ENCODE measurements around the gene ECHDC1. TPM values are rescaled to one million over a fixed set of nuclear protein-coding genes. Genes with fewer than 3 reads are reported as not detected.

The ECHDC1 gene
- total and polyA plus RNA-seq, 8 donors, result 13.9 to 27.9 (median 18.9) TPM

GRCh38 chr6:127349980-127350379, 6.6 kb upstream of the ECHDC1 start:
- no peak for ATAC-seq
- FAIRE-seq, result no peak

DNA sequence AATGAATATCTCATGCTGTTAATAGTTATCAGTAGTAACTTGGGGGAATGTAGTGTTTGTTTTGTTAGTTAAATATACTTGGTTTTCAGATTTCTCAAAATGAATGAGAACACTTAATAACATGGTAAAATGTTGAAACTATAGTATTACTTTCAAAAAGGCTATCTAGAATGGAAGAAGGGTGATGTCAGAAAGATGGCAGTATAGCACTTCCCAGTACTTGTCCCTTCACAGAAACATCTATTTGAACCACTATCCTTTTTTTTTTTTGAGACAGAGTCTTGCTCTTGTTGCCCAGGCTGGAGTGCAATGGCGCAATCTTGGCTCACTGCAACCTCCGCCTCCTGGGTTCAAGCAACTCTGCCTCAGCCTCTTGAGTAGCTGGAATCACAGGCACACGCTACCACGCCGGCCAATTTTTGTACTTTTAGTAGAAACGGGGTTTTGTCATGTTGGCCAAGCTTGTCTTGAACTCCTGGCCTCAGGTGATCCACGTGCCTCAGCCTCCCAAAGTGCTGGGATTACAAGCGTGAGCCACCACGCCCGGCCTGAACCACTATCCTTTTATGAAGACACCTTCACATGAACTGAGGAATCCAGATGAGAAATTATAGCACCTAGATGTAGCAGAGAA, 4.7 kb upstream of the ECHDC1 start:
- Histone ChIP-seq H3K4me3 (no peak overlapping the region), H3K9me3 (no peaks in the 10 kb centered on the region), H3K27me3 (no peaks in the 10 kb centered on the region), H3K4me1 (peaks cover 0 to 19% (median 0%) of the 10 kb centered on the region in 3 donors), H3K27ac (no peak overlapping the region), H3K36me3 (no peaks in the 10 kb centered on the region)
- DNase-seq, result no peak
- no peak for FAIRE-seq
- no peak for TF ChIP-seq CTCF (IDR thresholded peaks at IDR 0.05)
- no peak for ATAC-seq
- WGBS, 2 donors, result 96 to 97% methylated on average over 10 of the region's 10 CpGs
- intact Hi-C loops (cut with DNase I), result no loop called here

More at GRCh38 chr6:127349980-127350379, 6.6 kb upstream of the ECHDC1 start:
- H3K9me3 ChIP-seq, result no peaks in the 10 kb centered on the region
- no peak for TF ChIP-seq CTCF (IDR thresholded peaks at IDR 0.05)
- intact Hi-C loops (cut with DNase I), result no loop called here
- no peak overlapping the region for H3K4me3 ChIP-seq
- WGBS, 2 donors, result 97 to 98% methylated on average over 2 of the region's 2 CpGs
- H3K27me3 ChIP-seq, result no peaks in the 10 kb centered on the region
- H3K27ac ChIP-seq, result no peak overlapping the region
- no peak for DNase-seq
- H3K4me1 ChIP-seq, result peaks cover 0 to 16% (median 0%) of the 10 kb centered on the region in 3 donors
- H3K36me3 ChIP-seq, result no peaks in the 10 kb centered on the region

DNA sequence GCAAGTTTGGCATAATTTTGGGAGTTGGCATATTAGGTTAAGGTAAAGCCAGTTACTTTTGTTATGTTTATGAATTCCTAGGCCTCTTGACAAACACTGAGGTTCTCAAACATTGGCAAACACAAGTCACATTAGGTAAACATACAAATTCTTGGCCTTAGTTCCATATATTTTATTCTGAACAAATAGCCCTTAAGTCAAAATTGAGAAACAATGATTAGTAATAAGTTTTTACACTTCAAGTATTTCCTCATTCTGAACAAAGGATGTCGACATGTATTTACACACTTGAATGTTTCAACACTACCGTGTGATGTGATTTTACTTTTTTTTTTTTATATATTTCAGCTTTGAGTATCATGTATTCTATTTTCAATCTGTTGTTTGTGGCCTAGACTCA, 3.8 kb upstream of the ECHDC1 start:
- DNase-seq (no peak), FAIRE-seq (no peak), ATAC-seq (peak in 3 of 4 donors; percentile 3 to 14 (median 8))
- H3K36me3 ChIP-seq, result no peaks in the 10 kb centered on the region
- H3K4me1 ChIP-seq, result peaks cover 0 to 20% (median 0%) of the 10 kb centered on the region in 3 donors
- WGBS, 2 donors, result 11 to 17% methylated on average over 2 of the region's 2 CpGs
- H3K27ac ChIP-seq, result no peak overlapping the region
- intact Hi-C loops (cut with DNase I), result no loop called here
- no peak overlapping the region for H3K4me3 ChIP-seq
- no peaks in the 10 kb centered on the region for H3K27me3 ChIP-seq
- no peaks in the 10 kb centered on the region for H3K9me3 ChIP-seq
- TF ChIP-seq CTCF (IDR thresholded peaks at IDR 0.05), result no peak

DNA sequence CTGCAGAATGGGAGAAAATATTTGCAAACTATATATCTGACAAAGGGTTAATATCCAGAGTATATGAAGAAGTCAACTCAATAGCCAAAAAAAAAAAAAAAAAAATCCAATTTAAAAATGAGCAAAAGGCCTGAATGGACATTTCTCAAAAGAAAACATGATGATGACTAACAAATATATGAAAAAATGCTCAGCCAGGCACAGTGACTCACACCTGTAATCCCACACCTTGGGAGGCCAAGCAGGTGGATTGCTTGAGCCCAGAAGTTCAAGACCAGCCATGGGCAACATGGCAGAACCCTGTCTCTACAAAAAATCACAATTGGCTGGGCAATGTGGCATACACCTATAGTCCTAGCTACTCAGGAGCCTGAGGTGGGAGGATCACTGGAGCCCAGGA, 2.1 kb upstream of the ECHDC1 start:
- H3K4me1 ChIP-seq, result peaks cover under 1 to 36% (median 15%) of the 10 kb centered on the region in 3 donors
- peak in 1 of 6 donors; percentile 26 for DNase-seq
- intact Hi-C loops (cut with DNase I), result no loop called here
- H3K27ac ChIP-seq, result no peak overlapping the region
- H3K27me3 ChIP-seq, result no peaks in the 10 kb centered on the region
- H3K9me3 ChIP-seq, result no peaks in the 10 kb centered on the region
- no peak for FAIRE-seq
- H3K36me3 ChIP-seq, result no peaks in the 10 kb centered on the region
- TF ChIP-seq CTCF (IDR thresholded peaks at IDR 0.05), result no peak
- ATAC-seq, result no peak
- H3K4me3 ChIP-seq, result no peak overlapping the region

All from pancreas (tissue), 10 donors.